ENCODE data around the gene DDX52. TPM values are rescaled to one million over a fixed set of nuclear protein-coding genes. Genes with fewer than 3 reads are reported as not detected.

Gene DDX52
- total RNA-seq, 1 experiment from 2014 or later: 49.4 TPM

- no peak for DNase-seq (ENCODE audit: extremely low read depth, low read depth)
Observed at GRCh38 chr17:37592291-37592690, 51.0 kb downstream of the DDX52 start.

GRCh38 chr17:37585066-37585465 is 58.2 kb downstream of the DDX52 start:
- DNase-seq (ENCODE audit: extremely low read depth, low read depth): no peak

GRCh38 chr17:37576281-37576680 is 67.0 kb downstream of the DDX52 start:
- DNase-seq (ENCODE audit: extremely low read depth, low read depth): no peak

GRCh38 chr17:37574427-37574826 is 68.8 kb downstream of the DDX52 start:
- DNase-seq (ENCODE audit: extremely low read depth, low read depth): no peak

GRCh38 chr17:37571674-37572073 is 71.6 kb downstream of the DDX52 start:
- DNase-seq (ENCODE audit: extremely low read depth, low read depth): no peak

- DNase-seq (ENCODE audit: extremely low read depth, low read depth): peak; percentile 68
Observed at GRCh38 chr17:37570527-37571093, 72.6 kb downstream of the DDX52 start.

GRCh38 chr17:37568350-37569053 is 74.7 kb downstream of the DDX52 start:
- DNase-seq (ENCODE audit: extremely low read depth, low read depth): no peak

- no peak for DNase-seq (ENCODE audit: extremely low read depth, low read depth)
Observed at GRCh38 chr17:37567538-37567937, 75.7 kb downstream of the DDX52 start.

- no peak for DNase-seq (ENCODE audit: extremely low read depth, low read depth)
Observed at GRCh38 chr17:37567137-37567536, 76.1 kb downstream of the DDX52 start.

GRCh38 chr17:37564252-37564651 is 79.0 kb downstream of the DDX52 start:
- DNase-seq (ENCODE audit: extremely low read depth, low read depth): no peak

- no peak for DNase-seq (ENCODE audit: extremely low read depth, low read depth)
Observed at GRCh38 chr17:37562016-37562745, 81.1 kb downstream of the DDX52 start.

Small RNAs within 50 kb of the gene (small RNA-seq; reads per million reads assigned to genes)
- gene MIR378J: 0 reads per million in 2 experiments

Other genes starting within 250 kb of the DDX52 start
- gene ACACA, start 236.6 kb downstream of the DDX52 start, total RNA-seq (2014; rRNA removed; shearing (Covaris generic)): 26.1 and 35.6 TPM in 2 replicates
- gene TADA2A, start 236.6 kb downstream of the DDX52 start, total RNA-seq (2014; rRNA removed; shearing (Covaris generic)): 23.0 and 27.5 TPM in 2 replicates
- gene DUSP14, start 153.6 kb downstream of the DDX52 start, total RNA-seq (2014; rRNA removed; shearing (Covaris generic)): 30.2 and 32.4 TPM in 2 replicates
- 6.0 TPM in 2 replicates for gene SYNRG, start 34.0 kb downstream of the DDX52 start, total RNA-seq (2014; rRNA removed; shearing (Covaris generic))
- gene HNF1B, start 101.6 kb upstream of the DDX52 start, total RNA-seq (2014; rRNA removed; shearing (Covaris generic)): not detected in 2 replicates

Measured in NCI-H460 (cell line).